Vagina (tissue), 2 donors: ENCODE results near the gene SAXO2.

Source experiments
- CTCF ChIP-seq, 3 experiments: fragments of 450-650 bp in 2 of 3; fragments of 200-600 bp in 1 of 3; sonication (generic) in 1 of 3; IDR thresholded peaks; one replicate each; pipeline ENCODE4 v1.5.1; 2017 to 2019; ENCODE audit warnings: antibody characterized with exemption in 3 of 3, mild to moderate bottlenecking in 2 of 3, moderate library complexity in 2 of 3
- POLR2A ChIP-seq, 2 donors: fragments of 450-650 bp; IDR thresholded peaks; one replicate each; pipeline ENCODE4 v1.6.1; 2017; ENCODE audit warnings: antibody characterized with exemption in 2 of 2, mild to moderate bottlenecking in 2 of 2, moderate library complexity in 2 of 2
- POLR2AphosphoS5 ChIP-seq, 2 donors: sonication (generic); formaldehyde crosslinking; IDR thresholded peaks; one replicate each; pipeline ENCODE4 v1.9.0; 2017; ENCODE audit warnings: antibody characterized with exemption in 2 of 2, mild to moderate bottlenecking in 2 of 2, low read depth in 1 of 2; ENCODE audit not compliant: insufficient read depth in 1 of 2

- TF ChIP-seq CTCF (IDR thresholded peaks at IDR 0.05) (no peak), POLR2A (IDR thresholded peaks at IDR 0.05) (no peak), POLR2AphosphoS5 (IDR thresholded peaks at IDR 0.05; ENCODE audit: insufficient read depth in 1 of 2, low read depth in 1 of 2) (no peak)
Measured at GRCh38 chr15:82263350-82263749, 732 bp downstream of the SAXO2 start.
